ENCODE data around the gene FLVCR2. TPM values are rescaled to one million over a fixed set of nuclear protein-coding genes. Genes with fewer than 3 reads are reported as not detected.

FLVCR2 gene
- polyA plus RNA-seq, 1 experiment = 0.70 TPM

DNA sequence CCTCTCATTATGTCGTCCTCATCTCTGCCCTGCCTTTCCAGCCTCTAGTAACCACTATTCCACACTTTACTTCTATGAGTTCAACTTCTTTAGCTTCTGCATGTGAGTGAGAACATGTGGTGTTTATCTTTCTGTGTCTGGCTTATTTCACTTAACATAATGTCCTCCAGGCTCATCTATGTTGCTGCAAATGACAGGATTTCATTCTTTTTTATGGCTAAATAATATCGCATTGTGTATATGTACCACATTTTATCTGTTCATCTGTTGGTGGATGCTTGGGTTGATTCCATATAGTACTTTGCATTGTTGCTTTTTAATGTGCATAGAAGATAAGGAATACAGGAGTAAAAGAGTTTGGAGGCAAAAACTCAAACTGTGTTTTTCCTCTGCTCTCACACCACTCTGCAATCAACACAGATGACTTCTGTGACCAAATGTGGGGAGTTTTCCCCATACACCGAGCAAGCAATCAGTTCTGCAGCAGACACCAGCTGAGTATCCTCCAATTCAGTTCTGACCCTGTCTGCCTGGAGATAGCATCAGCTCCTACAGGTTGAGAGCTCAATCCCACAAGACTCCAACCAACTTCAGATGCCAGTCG lies 24.6 kb upstream of the FLVCR2 start:
- DNase-seq (ENCODE audit: low read depth) = no peak
- POLR2A ChIA-PET = no interaction called here

DNA sequence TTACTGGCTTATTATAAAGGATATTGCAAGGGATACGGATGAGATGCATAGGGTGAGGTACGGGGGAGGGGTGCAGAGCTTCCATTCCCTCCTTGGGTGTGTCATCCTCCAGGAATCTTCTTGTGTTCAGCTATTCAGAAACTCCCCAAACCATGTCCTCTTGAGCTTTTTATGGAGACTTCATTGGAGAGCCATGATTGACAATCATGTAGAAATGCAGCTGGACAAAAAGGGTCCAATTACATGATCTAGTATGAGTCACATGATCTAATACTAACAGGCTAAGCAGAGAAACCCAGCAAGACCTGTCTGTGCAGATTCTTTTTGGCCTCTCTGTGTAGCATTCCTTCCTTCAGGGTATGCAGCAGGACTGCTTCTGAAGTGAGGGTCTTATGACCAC lies 23.9 kb upstream of the FLVCR2 start:
- Histone ChIP-seq H3K4me3 (ENCODE audit: low read depth, low read length) (no peak overlapping the region), H3K27me3 (ENCODE audit: control insufficient read depth, insufficient read depth, low read length) (no peaks in the 10 kb centered on the region; the same call in 1 of the 2 replicates), H3K36me3 (ENCODE audit: control insufficient read depth, insufficient read depth, low read length) (no peaks in the 10 kb centered on the region)
- CTCF ChIA-PET = no interaction called here
- POLR2A ChIA-PET = no interaction called here
- DNase-seq (ENCODE audit: low read depth) = no peak
- TF ChIP-seq CTCF (IDR thresholded peaks at IDR 0.05; ENCODE audit: insufficient read depth, low read depth, low read length) = no peak

More for the DNA sequence above, 24.6 kb upstream of the FLVCR2 start:
- no peak for TF ChIP-seq CTCF (IDR thresholded peaks at IDR 0.05; ENCODE audit: insufficient read depth, low read depth, low read length)
- H3K36me3 ChIP-seq (ENCODE audit: control insufficient read depth, insufficient read depth, low read length) = no peaks in the 10 kb centered on the region
- H3K4me3 ChIP-seq (ENCODE audit: low read depth, low read length) = no peak overlapping the region
- H3K27me3 ChIP-seq (ENCODE audit: control insufficient read depth, insufficient read depth, low read length) = no peaks in the 10 kb centered on the region; the same call in 1 of the 2 replicates
- CTCF ChIA-PET = interaction anchor here (0.9 to 1.5 kb wide), 2 partner anchors 8 to 18 kb away, joined by 3 read pairs; no protein-coding TSS in a partner anchor

DNA sequence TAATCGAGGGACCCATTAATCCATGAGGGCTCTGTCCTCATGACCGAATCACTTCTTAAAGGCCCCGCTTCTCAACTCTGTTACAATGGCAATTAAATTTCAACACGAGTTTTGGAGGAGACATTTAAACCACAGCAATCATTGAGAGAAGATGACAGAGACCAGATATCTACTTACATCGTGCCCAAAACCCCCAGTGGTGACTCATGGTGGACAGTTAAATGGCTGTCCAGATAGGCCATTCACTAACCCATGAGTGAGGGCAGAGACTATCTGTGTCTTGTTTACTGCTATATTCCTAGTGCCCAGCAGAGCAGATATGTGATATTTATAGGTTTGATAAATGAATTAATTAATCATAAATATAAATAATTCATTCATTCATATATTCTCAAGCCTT lies 20.0 kb upstream of the FLVCR2 start:
- POLR2A ChIA-PET = no interaction called here
- CTCF ChIA-PET = no interaction called here
- DNase-seq (ENCODE audit: low read depth) = no peak
- peaks cover 3% of the 10 kb centered on the region; the same call in 1 of the 2 replicates for H3K27me3 ChIP-seq (ENCODE audit: control insufficient read depth, insufficient read depth, low read length)
- no peaks in the 10 kb centered on the region for H3K36me3 ChIP-seq (ENCODE audit: control insufficient read depth, insufficient read depth, low read length)
- H3K4me3 ChIP-seq (ENCODE audit: low read depth, low read length) = no peak overlapping the region
- TF ChIP-seq CTCF (IDR thresholded peaks at IDR 0.05; ENCODE audit: insufficient read depth, low read depth, low read length) = no peak

GRCh38 chr14:75559045-75559444 lies 19.4 kb upstream of the FLVCR2 start:
- CTCF ChIA-PET = interaction anchor here (1.0 to 5.6 kb wide), 2 partner anchors 16 to 93 kb away, joined by 3 to 104 read pairs; partner anchors contain the start of gene FLVCR2

More at GRCh38 chr14:75559045-75559444, 19.4 kb upstream of the FLVCR2 start:
- POLR2A ChIA-PET = interaction anchor here (0.6 kb wide), 1 partner anchor 415 kb away, joined by 9 read pairs; no protein-coding TSS in a partner anchor
- no peak for DNase-seq (ENCODE audit: low read depth)
- Histone ChIP-seq H3K27me3 (ENCODE audit: control insufficient read depth, insufficient read depth, low read length) (peaks cover 5% of the 10 kb centered on the region; the same call in 1 of the 2 replicates), H3K36me3 (ENCODE audit: control insufficient read depth, insufficient read depth, low read length) (no peaks in the 10 kb centered on the region), H3K4me3 (ENCODE audit: low read depth, low read length) (no peak overlapping the region)
- TF ChIP-seq CTCF (IDR thresholded peaks at IDR 0.05; ENCODE audit: insufficient read depth, low read depth, low read length) = no peak
